HEK293T (cell line): ENCODE measurements around the gene CSF3R.

Source experiments
- BHLHE40 ChIP-seq: fragments of 450-650 bp; IDR thresholded peaks from 2 replicates; pipeline ENCODE4 v1.6.1; 2016; ENCODE audit warnings: mild to moderate bottlenecking, moderate library complexity, borderline replicate concordance
- CTBP1 ChIP-seq: fragments of 450-650 bp; IDR thresholded peaks from 2 replicates; pipeline ENCODE4 v1.6.1; 2016; ENCODE audit warnings: borderline replicate concordance
- ELF4 ChIP-seq: fragments of 450-650 bp; IDR thresholded peaks from 2 replicates; pipeline ENCODE4 v1.6.1; 2017; ENCODE audit warnings: antibody characterized with exemption
- FOXA1 ChIP-seq: fragments of 450-650 bp; IDR thresholded peaks from 2 replicates; pipeline ENCODE4 v1.6.1; 2016; ENCODE audit warnings: mild to moderate bottlenecking
- FOXK2 ChIP-seq: fragments of 450-650 bp; IDR thresholded peaks from 2 replicates; pipeline ENCODE4 v1.6.1; 2016; ENCODE audit warnings: mild to moderate bottlenecking
- FOXM1 ChIP-seq: fragments of 450-650 bp; IDR thresholded peaks from 2 replicates; pipeline ENCODE4 v1.6.1; 2017; ENCODE audit warnings: mild to moderate bottlenecking, borderline replicate concordance
- HDGF ChIP-seq: fragments of 450-650 bp; IDR thresholded peaks from 2 replicates; pipeline ENCODE4 v1.6.1; 2017; ENCODE audit warnings: antibody characterized with exemption, borderline replicate concordance
- LEF1 ChIP-seq: fragments of 450-650 bp; IDR thresholded peaks from 2 replicates; pipeline ENCODE4 v1.6.1; 2017; ENCODE audit warnings: mild to moderate bottlenecking, borderline replicate concordance
- SP1 ChIP-seq: fragments of 450-650 bp; IDR thresholded peaks from 2 replicates; pipeline ENCODE4 v1.6.1; 2017
- SUZ12 ChIP-seq: fragments of 450-650 bp; IDR thresholded peaks from 2 replicates; pipeline ENCODE4 v1.6.1; 2016; ENCODE audit warnings: mild to moderate bottlenecking
- ZNF384 ChIP-seq: fragments of 450-650 bp; IDR thresholded peaks from 2 replicates; pipeline ENCODE4 v1.6.1; 2016

DNA sequence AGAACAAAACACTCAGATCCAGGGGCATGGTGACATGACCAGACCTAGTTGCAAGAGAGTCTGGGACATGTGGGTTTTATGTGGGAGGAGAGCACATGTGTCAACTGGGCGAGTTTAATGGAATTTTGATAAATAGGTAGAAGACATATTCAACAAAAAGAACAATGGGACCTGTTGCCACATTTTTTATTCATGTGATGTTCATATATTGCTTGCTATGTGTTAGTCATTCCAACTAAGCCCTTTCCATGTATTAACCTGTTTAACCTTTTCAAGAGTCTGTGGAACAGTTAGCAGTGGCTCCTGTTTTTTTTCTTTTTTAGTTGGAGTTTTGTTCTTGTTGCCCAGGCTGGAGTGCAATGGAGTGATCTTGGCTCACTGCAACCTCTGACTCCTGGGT, 30.1 kb upstream of the CSF3R start:
- no peak for TF ChIP-seq HDGF
- TF ChIP-seq ELF4: no peak
- TF ChIP-seq LEF1: no peak
- TF ChIP-seq BHLHE40: no peak
- TF ChIP-seq FOXM1: no peak
- no peak for TF ChIP-seq SP1
- no peak for TF ChIP-seq CTBP1
- TF ChIP-seq SUZ12: no peak
- TF ChIP-seq ZNF384: no peak
- no peak for TF ChIP-seq FOXA1
- TF ChIP-seq FOXK2: no peak
